Measurements from ENCODE around the gene DAP.
"Not testable (repeated sequence)": the region's sequence is repeated elsewhere in the genome, so short reads cannot be mapped to it uniquely, and the experiment has no call there.

Gene DAP

DNA sequence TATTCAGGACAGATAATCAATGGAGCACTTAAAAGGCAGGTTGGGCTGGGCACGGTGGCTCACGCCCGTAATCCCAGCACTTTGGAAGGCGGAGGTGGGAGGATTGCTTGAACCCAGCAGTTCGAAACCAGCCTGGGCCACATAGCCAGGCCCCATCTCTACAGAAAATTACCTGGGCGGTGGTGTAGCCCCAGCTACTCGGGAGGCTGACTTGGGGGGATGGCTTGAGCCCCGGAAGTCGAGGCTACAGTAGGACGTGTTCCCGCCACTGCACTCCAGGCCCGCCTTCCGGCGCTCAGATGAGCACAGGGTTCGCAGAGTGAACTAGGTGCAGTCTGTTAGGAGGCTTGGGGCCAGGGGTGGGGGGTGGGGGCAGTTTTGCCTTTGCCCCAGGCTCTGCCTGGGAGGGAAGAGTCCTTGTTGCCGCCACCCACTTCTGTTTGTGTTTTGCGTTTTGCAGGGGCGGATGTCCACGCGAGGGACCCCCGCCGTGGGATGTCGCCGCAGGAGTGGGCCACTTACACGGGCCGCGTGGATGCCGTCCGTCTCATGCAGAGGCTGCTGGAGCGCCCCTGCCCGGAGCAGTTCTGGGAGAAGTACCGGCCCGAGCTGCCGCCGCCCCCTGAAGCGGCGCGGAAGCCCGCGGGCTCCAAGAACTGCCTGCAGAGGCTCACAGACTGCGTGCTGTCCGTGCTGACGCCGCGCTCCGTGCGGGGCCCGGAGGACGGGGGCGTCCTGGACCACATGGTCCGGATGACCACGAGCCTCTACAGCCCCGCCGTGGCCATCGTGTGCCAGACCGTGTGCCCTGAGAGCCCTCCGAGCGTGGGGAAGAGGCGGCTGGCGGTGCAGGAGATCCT lies 112.0 kb downstream of the DAP start:
- DNase-seq: no peak

GRCh38 chr5:10647640-10648039 lies 113.4 kb downstream of the DAP start:
- no peak for DNase-seq

- DNase-seq: no peak
Measured at GRCh38 chr5:10645671-10646070, 115.4 kb downstream of the DAP start.

- no peak for DNase-seq
Measured at GRCh38 chr5:10645146-10645545, 115.9 kb downstream of the DAP start.

DNA sequence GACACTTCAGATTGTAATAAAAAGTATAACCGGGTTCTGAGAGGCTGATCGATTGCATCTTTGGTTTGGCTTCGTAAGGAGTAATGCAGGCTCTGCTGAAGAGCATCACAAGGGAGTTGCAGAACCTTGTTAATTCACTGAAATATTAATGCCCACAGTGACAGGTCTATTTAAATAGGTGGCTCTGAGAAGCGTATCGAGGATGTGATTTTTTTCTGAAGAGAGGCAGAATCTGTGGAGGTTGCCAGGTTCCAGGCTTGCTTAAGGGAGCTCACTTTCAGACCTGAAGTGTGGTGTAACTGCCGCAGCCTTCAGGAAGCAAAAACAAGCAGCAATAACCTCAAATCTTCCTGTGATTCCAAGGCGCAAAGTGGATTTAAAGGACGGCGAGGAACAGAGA lies 116.8 kb downstream of the DAP start:
- no peak for DNase-seq

DNA sequence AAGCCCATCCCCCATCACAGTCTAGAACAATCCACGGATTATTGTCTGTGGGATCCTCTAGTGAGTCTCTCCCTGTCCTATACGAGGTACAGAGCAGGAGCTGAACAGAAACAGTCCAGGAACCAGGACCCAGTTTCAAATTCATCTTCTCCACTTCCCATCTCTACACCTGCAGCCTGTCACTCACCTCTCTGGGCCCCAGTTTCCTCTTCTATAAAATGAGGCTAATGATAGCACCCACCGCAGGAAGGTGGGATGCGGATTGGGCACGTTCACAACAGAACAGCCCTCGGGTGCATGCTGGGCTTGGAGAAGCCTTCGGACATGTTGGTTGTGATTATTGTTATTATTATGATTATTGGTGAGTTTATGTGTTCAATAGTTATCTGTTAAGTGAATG lies 118.7 kb downstream of the DAP start:
- DNase-seq: no peak

DNA sequence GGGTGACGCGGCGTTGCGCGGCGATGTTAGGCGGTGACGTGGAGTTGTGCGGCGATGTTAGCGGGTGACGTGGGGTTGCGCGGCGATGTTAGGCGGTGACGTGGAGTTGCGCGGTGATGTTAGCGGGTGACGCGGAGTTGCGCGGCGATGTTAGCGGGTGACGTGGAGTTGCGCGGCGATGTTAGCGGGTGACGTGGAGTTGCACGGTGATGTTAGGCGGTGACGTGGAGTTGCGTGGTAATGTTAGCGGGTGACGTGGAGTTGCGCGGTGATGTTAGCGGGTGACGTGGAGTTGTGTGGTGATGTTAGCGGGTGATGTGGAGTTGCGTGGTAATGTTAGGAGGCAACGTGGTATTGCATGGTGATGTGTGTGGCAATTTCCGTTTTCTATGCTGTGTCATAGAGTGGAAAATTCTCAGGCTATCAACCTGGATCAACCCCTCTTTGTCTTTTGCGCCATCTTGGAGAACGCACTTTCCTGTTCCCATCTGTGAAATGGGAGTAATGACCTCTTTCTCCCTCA lies 121.1 kb downstream of the DAP start:
- DNase-seq: no peak

DNA sequence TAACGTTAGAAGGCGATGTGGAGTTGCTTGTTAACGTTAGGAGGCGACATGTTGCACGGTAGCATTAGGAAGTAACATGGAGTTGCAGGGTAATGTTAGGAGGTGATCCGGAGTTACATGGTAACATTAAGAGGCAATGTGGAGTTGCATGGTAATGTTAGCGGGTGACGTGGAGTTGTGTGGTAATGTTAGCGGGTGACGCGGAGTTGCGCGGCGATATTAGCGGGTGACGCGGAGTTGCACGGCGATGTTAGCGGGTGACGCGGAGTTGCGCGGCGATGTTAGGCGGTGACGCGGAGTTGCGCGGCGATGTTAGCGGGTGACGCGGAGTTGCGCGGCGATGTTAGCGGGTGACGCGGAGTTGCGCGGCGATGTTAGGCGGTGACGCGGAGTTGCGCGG lies 122.3 kb downstream of the DAP start:
- not testable (repeated sequence) for DNase-seq

DNA sequence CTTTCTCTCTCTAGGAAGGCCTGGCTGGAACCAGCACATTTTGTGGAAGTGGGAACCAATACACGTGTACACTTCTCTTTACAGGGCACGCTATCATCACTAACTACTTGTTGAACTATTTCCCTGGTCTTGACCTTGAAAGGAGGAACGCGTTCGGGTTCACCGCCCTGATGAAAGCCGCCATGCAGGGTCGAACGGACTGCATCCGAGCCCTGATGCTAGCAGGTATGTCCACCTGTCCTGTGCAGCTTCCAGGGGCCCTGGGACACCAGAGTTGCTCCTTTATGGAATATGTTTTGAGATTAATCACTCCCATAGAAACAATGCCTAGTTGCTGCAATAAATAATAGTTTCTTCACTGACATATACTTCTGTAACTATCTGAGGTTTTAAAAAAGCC lies 123.1 kb downstream of the DAP start:
- DNase-seq: no peak

GRCh38 chr5:10636363-10637142 lies 124.5 kb downstream of the DAP start:
- no peak for DNase-seq

DNA sequence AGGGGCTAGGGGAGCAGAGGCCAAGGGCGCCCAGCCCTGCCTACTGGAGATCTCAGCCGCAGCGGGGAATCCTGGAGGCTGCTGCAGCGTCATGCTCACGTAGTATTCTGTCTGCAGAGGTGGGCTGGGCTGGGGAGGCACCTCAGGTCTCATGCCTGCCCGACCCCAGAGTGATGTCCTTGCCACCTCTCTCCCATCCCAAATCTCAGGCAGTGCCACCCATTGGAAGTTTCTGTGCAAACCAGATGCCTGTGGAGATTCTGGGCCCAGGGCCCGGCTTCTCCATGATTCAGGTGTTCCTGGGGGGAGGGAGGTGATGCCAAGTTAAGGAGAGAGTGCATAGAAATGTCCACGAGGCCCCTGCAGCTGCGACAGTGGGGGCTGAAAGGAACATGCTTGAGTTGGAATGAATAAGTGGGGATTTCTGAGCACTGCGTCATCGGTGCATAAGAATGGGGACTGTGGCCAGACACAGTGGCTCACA lies 125.1 kb downstream of the DAP start:
- no peak for DNase-seq

DNA sequence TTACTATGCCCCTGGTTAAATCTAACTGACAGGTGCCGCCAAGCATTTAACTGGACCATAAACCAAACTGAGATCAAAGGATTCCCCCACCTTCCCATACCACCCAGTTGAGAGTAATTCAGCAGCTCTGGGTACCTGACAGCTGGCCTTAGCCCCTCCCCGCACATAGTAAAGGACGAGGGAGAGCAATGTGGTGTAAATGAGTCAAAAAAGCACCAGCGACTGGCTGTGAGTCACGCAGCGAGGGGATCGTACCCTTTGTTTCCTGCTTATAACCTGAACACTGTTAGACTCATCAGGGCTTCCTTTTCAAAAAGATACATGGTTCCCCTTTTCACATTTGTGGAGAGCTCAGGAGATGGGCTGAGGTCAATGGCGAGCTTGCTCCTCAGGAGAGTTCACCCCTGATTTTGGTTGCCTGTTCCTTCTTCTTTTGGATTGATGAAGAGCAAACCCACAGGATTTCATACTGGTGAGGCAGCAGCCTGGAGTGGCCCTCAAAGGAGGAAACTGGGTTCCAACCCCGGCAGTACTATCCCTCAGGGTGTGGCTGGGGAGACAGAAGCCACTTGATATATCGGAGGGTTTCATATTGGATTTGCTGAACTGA lies 125.7 kb downstream of the DAP start:
- DNase-seq: no peak

DNA sequence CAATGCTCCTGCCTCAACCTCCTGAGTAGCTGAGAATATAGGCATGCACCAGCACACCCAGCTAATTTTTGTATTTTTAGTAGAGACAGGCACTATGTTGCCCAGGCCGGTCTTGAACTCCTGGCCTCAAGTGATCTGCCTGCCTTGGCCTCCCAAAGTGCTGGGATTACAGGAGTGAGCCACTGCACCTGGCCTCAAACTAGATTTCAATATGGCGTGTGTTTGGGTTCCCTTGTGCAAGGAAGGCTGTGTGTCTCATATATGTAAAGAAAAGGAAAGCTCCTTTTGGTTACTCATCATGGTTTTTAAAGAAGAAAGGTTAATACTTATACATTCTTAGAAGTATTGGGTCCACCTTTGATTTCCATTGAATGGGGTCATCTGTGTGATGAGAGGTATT lies 126.5 kb downstream of the DAP start:
- no peak for DNase-seq

DNA sequence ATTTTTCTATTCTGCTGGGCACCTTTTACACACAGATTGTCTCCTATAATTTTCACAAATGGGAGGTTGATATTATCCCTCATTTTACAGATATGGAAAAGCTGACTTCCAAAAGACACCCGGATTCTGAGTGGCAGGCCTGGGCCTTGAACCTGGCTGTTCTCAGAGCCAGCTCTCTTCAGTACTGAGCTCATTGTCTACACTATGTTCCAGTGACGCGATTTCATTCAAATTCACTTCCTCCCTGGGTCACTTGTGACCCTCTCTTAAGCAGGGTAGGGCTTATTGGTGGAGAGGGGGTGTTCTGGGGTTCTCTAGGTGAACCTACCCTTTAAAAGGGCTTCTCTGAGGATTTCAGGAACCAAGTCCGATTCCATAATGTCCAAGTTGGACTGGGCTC lies 127.0 kb downstream of the DAP start:
- no peak for DNase-seq

DNA sequence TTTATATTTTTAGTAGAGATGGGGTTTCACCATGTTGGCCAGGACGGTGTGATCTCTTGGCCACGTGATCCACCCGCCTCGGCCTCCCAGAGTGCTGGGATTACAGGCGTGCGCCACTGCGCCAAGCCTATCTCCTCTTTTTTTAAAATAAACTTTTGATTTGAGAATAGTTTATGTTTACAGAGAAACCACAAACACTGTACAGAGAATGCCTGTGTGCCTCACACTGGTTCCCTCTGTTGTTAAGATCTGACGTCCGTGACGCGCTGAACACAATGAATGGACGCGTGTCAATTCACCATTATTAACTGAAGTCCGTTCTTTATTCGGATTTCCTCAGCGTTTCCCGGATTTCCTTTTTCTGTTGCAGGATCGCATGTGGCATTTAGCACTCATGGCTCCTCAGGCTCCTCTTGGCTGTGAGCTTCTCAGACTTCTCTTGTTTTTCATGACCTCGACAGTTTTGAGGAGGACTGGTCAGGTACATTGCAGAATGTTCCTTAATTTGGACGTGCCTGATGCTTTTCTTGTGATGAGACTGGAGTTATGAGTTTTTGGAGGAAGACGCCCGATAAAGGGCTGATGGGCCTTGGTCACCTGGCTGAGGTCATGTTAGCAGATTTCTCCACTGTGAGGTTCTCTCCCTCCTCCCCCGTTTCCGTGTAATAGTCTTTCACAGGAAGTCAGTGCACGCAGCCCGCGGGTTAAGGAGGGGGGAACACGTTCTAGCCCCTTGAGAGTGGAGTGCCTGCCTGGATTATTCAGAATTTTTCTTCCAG lies 127.6 kb downstream of the DAP start:
- DNase-seq: no peak

DNA sequence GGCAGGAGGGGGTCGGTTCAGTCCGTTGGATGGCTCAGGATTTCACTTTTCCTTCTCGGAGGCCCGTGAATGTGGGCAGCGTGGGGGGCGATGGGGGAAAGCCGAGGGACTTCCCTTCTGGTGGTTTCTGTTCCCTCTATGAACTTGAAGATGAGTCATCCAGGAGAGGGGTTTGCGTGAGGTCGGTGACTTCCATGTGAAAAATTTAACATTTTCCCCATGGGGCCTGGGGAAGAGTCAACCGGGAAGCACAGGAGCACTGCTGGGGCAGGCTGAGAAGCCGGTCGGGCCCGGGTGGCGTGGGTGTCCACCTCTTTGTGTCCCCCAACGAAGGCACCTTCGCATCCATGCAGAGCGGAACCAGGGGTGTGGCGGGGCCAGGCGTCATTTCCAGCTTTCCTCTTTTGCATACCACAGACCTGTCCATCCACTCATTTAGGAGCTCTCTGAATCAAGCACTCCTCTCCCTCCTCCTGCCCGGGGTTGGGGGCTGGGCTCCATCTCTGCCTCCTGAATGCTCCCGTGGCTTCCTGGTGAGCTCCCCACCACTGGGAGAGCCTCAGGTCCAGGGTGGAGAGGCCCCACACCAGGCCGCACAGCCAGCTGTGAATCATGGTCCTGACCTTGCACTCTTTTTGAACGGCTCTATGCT lies 128.8 kb downstream of the DAP start:
- DNase-seq: no peak

DNA sequence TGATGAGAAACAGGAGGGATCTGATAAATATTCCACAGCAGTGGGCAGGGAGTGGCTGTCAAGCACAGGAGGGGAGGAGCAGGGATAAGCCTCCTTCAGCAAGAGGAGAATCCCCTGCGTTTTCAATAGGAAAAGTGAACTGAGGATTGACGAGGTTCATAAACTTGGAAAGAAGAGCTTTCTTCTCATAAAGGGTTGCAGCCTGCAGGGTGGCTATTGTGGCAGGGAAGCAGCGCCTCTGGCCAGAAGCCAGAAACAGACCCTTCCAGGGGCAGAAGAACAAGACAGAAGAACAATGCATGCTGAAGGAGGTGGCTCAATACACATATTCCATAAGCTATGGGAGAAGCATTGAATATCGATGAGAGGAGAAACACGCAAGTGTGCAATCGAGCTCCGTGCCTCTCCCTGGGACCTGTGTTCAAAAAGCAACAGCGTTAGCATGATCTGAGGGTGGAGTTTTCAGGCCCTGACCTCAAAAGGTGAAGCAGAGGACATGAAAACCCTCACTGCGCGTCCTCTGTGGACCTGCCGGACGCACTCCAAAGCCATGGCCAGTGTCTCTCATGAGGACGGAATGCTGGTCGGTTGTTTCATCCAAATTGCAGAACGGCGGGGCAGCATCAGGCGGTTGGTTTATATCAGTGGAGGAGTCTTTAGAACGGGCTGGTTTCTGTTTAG lies 129.6 kb downstream of the DAP start:
- no peak for DNase-seq

- not testable (repeated sequence) for DNase-seq
Measured at GRCh38 chr5:10630744-10631143, 130.3 kb downstream of the DAP start.

DNA sequence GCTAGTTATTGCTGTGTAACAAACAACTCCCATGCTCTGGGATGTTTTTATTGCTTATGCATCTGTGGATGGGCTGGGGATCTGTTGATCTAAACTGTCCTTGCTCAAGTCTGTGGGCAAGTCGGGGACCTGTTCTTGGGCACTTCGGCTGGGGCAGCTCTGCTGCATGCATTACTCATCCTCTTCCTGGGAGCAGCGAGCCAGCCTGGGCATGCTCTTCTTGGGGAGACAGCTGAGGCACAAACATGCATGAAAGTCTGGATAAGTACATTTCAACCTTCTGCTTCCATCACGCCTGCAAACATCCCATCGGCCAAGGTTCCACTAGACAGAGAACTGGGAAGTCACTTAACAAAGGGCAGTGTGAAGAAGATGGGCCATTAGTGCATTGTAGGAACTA lies 130.9 kb downstream of the DAP start:
- no peak for DNase-seq

GRCh38 chr5:10629682-10630081 lies 131.4 kb downstream of the DAP start:
- no peak for DNase-seq

Measured in NCI-H2171 treated with DMSO at 0.1 percent for 48 hours (cell line).